H9 (cell line): ENCODE results near the gene TBC1D22A. TPM values are rescaled to one million over a fixed set of nuclear protein-coding genes. Genes with fewer than 3 reads are reported as not detected.

Experiments
- DNase-seq: peaks from one replicate; pipeline ENCODE4 v3.0.0-alpha.2; 2017
- H2AFZ ChIP-seq: one replicate; pipeline ENCODE4 v1.6.1; 2013; ENCODE audit warnings: mild to moderate bottlenecking, low read length, control low read depth, moderate library complexity
- H2AK5ac ChIP-seq: 2 replicates; pipeline ENCODE4 v1.6.1; 2013; ENCODE audit warnings: low read length, control low read depth, mixed read lengths; ENCODE audit not compliant: insufficient read length
- H2BK120ac ChIP-seq: one replicate; pipeline ENCODE4 v1.6.1; 2013; ENCODE audit warnings: low read depth, mild to moderate bottlenecking, low read length, control low read depth, inconsistent platforms; ENCODE audit not compliant: poor library complexity, severe bottlenecking
- H2BK12ac ChIP-seq: 2 replicates; pipeline ENCODE4 v1.6.1; 2013; ENCODE audit warnings: low read length, control low read depth, mixed read lengths, low read depth; ENCODE audit not compliant: insufficient read length
- H2BK15ac ChIP-seq: 2 replicates; pipeline ENCODE4 v1.6.1; 2013; ENCODE audit warnings: low read depth, low read length, control low read depth
- H2BK20ac ChIP-seq: one replicate; pipeline ENCODE4 v1.6.1; 2013; ENCODE audit warnings: low read depth, mild to moderate bottlenecking, low read length, control low read depth, inconsistent platforms; ENCODE audit not compliant: poor library complexity, severe bottlenecking
- H2BK5ac ChIP-seq: 2 replicates; pipeline ENCODE4 v1.6.1; 2013; ENCODE audit warnings: low read length, control low read depth, mixed read lengths; ENCODE audit not compliant: insufficient read length
- H3K14ac ChIP-seq: 2 replicates; pipeline ENCODE4 v1.6.1; 2013; ENCODE audit warnings: low read length, control low read depth; ENCODE audit not compliant: insufficient read depth
- H3K18ac ChIP-seq: 2 replicates; pipeline ENCODE4 v1.6.1; 2013; ENCODE audit warnings: low read depth, mild to moderate bottlenecking, mixed read lengths, low read length, control low read depth; ENCODE audit not compliant: insufficient read length
- H3K23ac ChIP-seq: 2 replicates; pipeline ENCODE4 v1.6.1; 2013; ENCODE audit warnings: low read length, control low read depth, mixed read lengths, low read depth; ENCODE audit not compliant: insufficient read length
- H3K23me2 ChIP-seq: 2 replicates; pipeline ENCODE4 v1.6.1; 2013; ENCODE audit warnings: low read depth, mild to moderate bottlenecking, mixed read lengths, low read length, control low read depth; ENCODE audit not compliant: insufficient read length, poor library complexity, severe bottlenecking
- H3K27ac ChIP-seq: 2 replicates; pipeline ENCODE4 v1.5.1; 2013; ENCODE audit warnings: low read length, control low read depth, mixed read lengths, low read depth; ENCODE audit not compliant: insufficient read length
- H3K27me3 ChIP-seq: 2 replicates; pipeline ENCODE4 v1.6.1; 2013; ENCODE audit warnings: low read length, control low read depth, inconsistent platforms; ENCODE audit not compliant: insufficient read depth
- H3K4ac ChIP-seq: 2 replicates; pipeline ENCODE4 v1.6.1; 2013; ENCODE audit warnings: low read depth, mild to moderate bottlenecking, control low read depth, inconsistent platforms, low read length, moderate library complexity
- H3K4me1 ChIP-seq: 2 replicates; pipeline ENCODE4 v1.6.1; 2013; ENCODE audit warnings: low read length, control low read depth, inconsistent platforms; ENCODE audit not compliant: insufficient read depth
- H3K4me2 ChIP-seq: 2 replicates; pipeline ENCODE4 v1.6.1; 2013; ENCODE audit warnings: low read length, control low read depth, mixed read lengths; ENCODE audit not compliant: insufficient read length, insufficient read depth
- H3K56ac ChIP-seq: 2 replicates; pipeline ENCODE4 v1.6.1; 2013; ENCODE audit warnings: low read depth, mild to moderate bottlenecking, mixed read lengths, low read length, control low read depth; ENCODE audit not compliant: insufficient read length
- H3K79me1 ChIP-seq: 2 replicates; pipeline ENCODE4 v1.6.1; 2013; ENCODE audit warnings: low read depth, mild to moderate bottlenecking, moderate library complexity, low read length, control low read depth, inconsistent platforms; ENCODE audit not compliant: insufficient read depth, poor library complexity, severe bottlenecking
- H3K79me2 ChIP-seq: 2 replicates; pipeline ENCODE4 v1.6.1; 2013; ENCODE audit warnings: low read length, control low read depth, inconsistent platforms; ENCODE audit not compliant: insufficient read depth
- H3K9ac ChIP-seq: 2 replicates; pipeline ENCODE4 v1.6.1; 2013; ENCODE audit warnings: low read length, control low read depth, mixed read lengths; ENCODE audit not compliant: insufficient read length; ENCODE audit errors: extremely low read depth
- H3K9me3 ChIP-seq: one replicate; pipeline ENCODE4 v1.6.1; 2013; ENCODE audit warnings: low read depth, low read length, inconsistent platforms; ENCODE audit not compliant: control insufficient read depth
- H3T11ph ChIP-seq: one replicate; pipeline ENCODE4 v1.6.1; 2013; ENCODE audit warnings: mild to moderate bottlenecking, low read length, control low read depth, inconsistent platforms
- H4K20me1 ChIP-seq: one replicate; pipeline ENCODE4 v1.6.1; 2013; ENCODE audit not compliant: control insufficient read depth, insufficient read length, insufficient read depth
- H4K5ac ChIP-seq: 2 replicates; pipeline ENCODE4 v1.6.1; 2013; ENCODE audit warnings: low read depth, mild to moderate bottlenecking, mixed read lengths, low read length, control low read depth; ENCODE audit not compliant: insufficient read length
- H4K8ac ChIP-seq: replicated peaks from 2 replicates; pipeline ENCODE4 v1.6.1; 2013; ENCODE audit warnings: low read length, control low read depth, mixed read lengths, low read depth; ENCODE audit not compliant: insufficient read length
- H4K91ac ChIP-seq: 2 replicates; pipeline ENCODE4 v1.6.1; 2013; ENCODE audit warnings: low read depth, mild to moderate bottlenecking, moderate library complexity, mixed read lengths, low read length, control low read depth; ENCODE audit not compliant: insufficient read length
- H3K27ac Mint-ChIP-seq, 3 experiments: 2 replicates in 2 of 3; 3 replicates in 1 of 3; pipeline ENCODE4 v1.8.0; 2020 to 2021; ENCODE audit warnings: mixed read lengths in 3 of 3, mild to moderate bottlenecking in 1 of 3, moderate library complexity in 1 of 3
- H3K27me3 Mint-ChIP-seq: 2 replicates; pipeline ENCODE4 v1.8.0; 2021; ENCODE audit warnings: low read depth, mild to moderate bottlenecking, moderate library complexity, mixed read lengths
- H3K36me3 Mint-ChIP-seq, 3 experiments: 2 replicates in 2 of 3; 3 replicates in 1 of 3; pipeline ENCODE4 v1.8.0; 2020 to 2021; ENCODE audit warnings: low read depth in 3 of 3, mixed read lengths in 3 of 3; ENCODE audit not compliant: insufficient read depth in 1 of 3
- H3K4me1 Mint-ChIP-seq, 2 experiments: 2 replicates each; pipeline ENCODE4 v1.8.0; 2020; ENCODE audit warnings: mixed read lengths in 2 of 2
- H3K4me3 Mint-ChIP-seq, 2 experiments: 2 replicates in 1 of 2; 3 replicates in 1 of 2; pipeline ENCODE4 v1.8.0; 2020 to 2021; ENCODE audit warnings: mild to moderate bottlenecking in 2 of 2, mixed read lengths in 2 of 2, moderate library complexity in 1 of 2
- H3K9me3 Mint-ChIP-seq, 2 experiments: 2 replicates in 1 of 2; 3 replicates in 1 of 2; pipeline ENCODE4 v1.8.0; 2020; ENCODE audit warnings: mild to moderate bottlenecking in 2 of 2, mixed read lengths in 2 of 2, moderate library complexity in 1 of 2
- CTCF ChIP-seq: fragments of 200-600 bp; sonication (generic); conservative IDR thresholded peaks from 3 replicates; pipeline ENCODE4 v1.8.0; 2021; ENCODE audit warnings: antibody characterized with exemption, mild to moderate bottlenecking
- WGBS: extraction: QIAGEN DNeasy Blood & Tissue Kit; methylation state at CpG from one replicate; pipeline ENCODE4 v1.1.7; 2013; ENCODE audit warnings: missing lambda C conversion rate, low lambda C conversion rate, mixed read lengths; ENCODE audit not compliant: insufficient read length; ENCODE audit errors: extremely low coverage; 5-methylcytosine and 5-hydroxymethylcytosine counted together
- total RNA-seq: library from RNA; stranded (reverse); gene quantifications from 2 replicates; pipeline ENCODE4 v1.2.1, GENCODE V29; 2021

TBC1D22A gene
- total RNA-seq, 1 experiment from 2014 or later, result 20.8 TPM

- H2BK5ac ChIP-seq, result no peak overlapping the region
- no peak overlapping the region for H4K91ac ChIP-seq
- H3K79me2 ChIP-seq, result peaks cover 13% of the 10 kb centered on the region; the same call in 1 of the 2 replicates
- peaks cover 5% of the 10 kb centered on the region for H3K79me1 ChIP-seq
- H3K4ac ChIP-seq, result no peak overlapping the region
- H3K14ac ChIP-seq, result no peak overlapping the region
- Mint-ChIP-seq H3K4me3 (peak overlapping the region; percentile 95 to 100), H3K27ac (peak overlapping the region in 2 of 3 experiments; percentile 5 to 34; a peak in 2 of 7 replicates), H3K9me3 (peaks cover 11 to 16% of the 10 kb centered on the region in 2 experiments), H3K27me3 (no peaks in the 10 kb centered on the region; the same call in 1 of the 2 replicates), H3K4me1 (peaks cover 13 to 25% of the 10 kb centered on the region in 2 experiments), H3K36me3 (peaks cover 13 to 33% (median 22%) of the 10 kb centered on the region in 3 experiments)
- H3K56ac ChIP-seq, result no peak overlapping the region
- H4K20me1 ChIP-seq, result no peaks in the 10 kb centered on the region
- H3K9me3 ChIP-seq, result no peaks in the 10 kb centered on the region
- no peak overlapping the region for H3T11ph ChIP-seq
- no peak overlapping the region for H2BK20ac ChIP-seq
- H3K4me1 ChIP-seq, result no peaks in the 10 kb centered on the region; the same call in 1 of the 2 replicates
- DNase-seq, result no peak
- peak overlapping the region; percentile 72 for H3K4me2 ChIP-seq
- no peak overlapping the region for H2BK15ac ChIP-seq
- H2BK12ac ChIP-seq, result no peak overlapping the region
- WGBS, result no CpG with 5 or more reads among the region's 6 CpGs
- H3K23ac ChIP-seq, result no peak overlapping the region
- no peaks in the 10 kb centered on the region for H3K27me3 ChIP-seq
- H2AK5ac ChIP-seq, result no peak overlapping the region
- TF ChIP-seq CTCF, result no peak
- no peak overlapping the region for H4K8ac ChIP-seq
- H3K9ac ChIP-seq, result no peak overlapping the region
- H2BK120ac ChIP-seq, result no peak overlapping the region
- H3K23me2 ChIP-seq, result peaks cover 11% of the 10 kb centered on the region
- no peak overlapping the region for H2AFZ ChIP-seq
- H3K27ac ChIP-seq, result no peak overlapping the region
- H3K18ac ChIP-seq, result no peak overlapping the region
- H4K5ac ChIP-seq, result no peak overlapping the region
Observed at GRCh38 chr22:46761017-46761416, 1.4 kb upstream of the TBC1D22A start.
